ENCODE data around the gene NUP214.

- TF ChIP-seq POLR2AphosphoS5 (IDR thresholded peaks at IDR 0.05; ENCODE audit: insufficient read depth in 1 of 2, low read depth in 1 of 2) (no peak), CTCF (IDR thresholded peaks at IDR 0.05) (no peak)
Measured at GRCh38 chr9:131259432-131259898, 134.1 kb downstream of the NUP214 start.

Measured in vagina (tissue), 2 donors.